HG03460 (cell line): ENCODE measurements around the gene ADAMTS5.

Experiments used
- ATAC-seq: cut with Tn5 transposase; IDR thresholded peaks from one replicate; pipeline ENCODE4 v1.9.1; 2021; ENCODE audit not compliant: unreplicated experiment

ADAMTS5 gene

GRCh38 chr21:26949830-26950229, 17.1 kb downstream of the ADAMTS5 start:
- no peak for ATAC-seq

- ATAC-seq = no peak
These were observed 18.7 kb downstream of the ADAMTS5 start for GRCh38 chr21:26948194-26948593.

- no peak for ATAC-seq
These were observed 20.0 kb downstream of the ADAMTS5 start for GRCh38 chr21:26946744-26947446.

- ATAC-seq = no peak
These were observed 20.8 kb downstream of the ADAMTS5 start for GRCh38 chr21:26945916-26946675.

- no peak for ATAC-seq
These were observed 23.0 kb downstream of the ADAMTS5 start for GRCh38 chr21:26943921-26944320.

- no peak for ATAC-seq
These were observed 25.5 kb downstream of the ADAMTS5 start for GRCh38 chr21:26941421-26941820.

GRCh38 chr21:26939601-26940111, 27.2 kb downstream of the ADAMTS5 start:
- no peak for ATAC-seq

- no peak for ATAC-seq
These were observed 30.2 kb downstream of the ADAMTS5 start for GRCh38 chr21:26936641-26937040.

GRCh38 chr21:26935977-26936376, 30.9 kb downstream of the ADAMTS5 start:
- ATAC-seq = no peak

- ATAC-seq = no peak
These were observed 32.5 kb downstream of the ADAMTS5 start for GRCh38 chr21:26934383-26934782.

- no peak for ATAC-seq
These were observed 33.4 kb downstream of the ADAMTS5 start for GRCh38 chr21:26933448-26933847.

- no peak for ATAC-seq
These were observed 41.3 kb downstream of the ADAMTS5 start for GRCh38 chr21:26925636-26926035.

- no peak for ATAC-seq
These were observed 41.8 kb downstream of the ADAMTS5 start for GRCh38 chr21:26925122-26925521.

GRCh38 chr21:26923986-26924385, 42.9 kb downstream of the ADAMTS5 start:
- no peak for ATAC-seq

- ATAC-seq = no peak
These were observed 46.8 kb downstream of the ADAMTS5 start for GRCh38 chr21:26920055-26920454.

GRCh38 chr21:26918323-26919079, 48.4 kb downstream of the ADAMTS5 start:
- ATAC-seq = no peak

- ATAC-seq = no peak
These were observed 50.1 kb downstream of the ADAMTS5 start for GRCh38 chr21:26916799-26917198.

GRCh38 chr21:26914557-26914956, 52.3 kb downstream of the ADAMTS5 start:
- no peak for ATAC-seq

- no peak for ATAC-seq
These were observed 54.4 kb downstream of the ADAMTS5 start for GRCh38 chr21:26912466-26912865.

- no peak for ATAC-seq
These were observed 56.9 kb downstream of the ADAMTS5 start for GRCh38 chr21:26909972-26910371.

- ATAC-seq = no peak
These were observed 65.9 kb downstream of the ADAMTS5 start for GRCh38 chr21:26900980-26901379.

GRCh38 chr21:26892151-26892550, 74.7 kb downstream of the ADAMTS5 start:
- ATAC-seq = no peak
